Panc1 (cell line): ENCODE results near the gene MYLIP.

Experiments used
- CTCF ChIP-seq: fragments of 450-650 bp; IDR thresholded peaks from 2 replicates; pipeline ENCODE4 v1.5.1; 2017; ENCODE audit warnings: mild to moderate bottlenecking
- POLR2AphosphoS5 ChIP-seq: IDR thresholded peaks from 2 replicates; pipeline ENCODE4 v1.6.1; 2012; ENCODE audit warnings: mild to moderate bottlenecking, low read depth, low read length, moderate library complexity

GRCh38 chr6:16145038-16145437 is 16.2 kb downstream of the MYLIP start:
- TF ChIP-seq POLR2AphosphoS5 (no peak), CTCF (no peak)
